Measurements from ENCODE around the gene EHBP1.

EHBP1 gene

DNA sequence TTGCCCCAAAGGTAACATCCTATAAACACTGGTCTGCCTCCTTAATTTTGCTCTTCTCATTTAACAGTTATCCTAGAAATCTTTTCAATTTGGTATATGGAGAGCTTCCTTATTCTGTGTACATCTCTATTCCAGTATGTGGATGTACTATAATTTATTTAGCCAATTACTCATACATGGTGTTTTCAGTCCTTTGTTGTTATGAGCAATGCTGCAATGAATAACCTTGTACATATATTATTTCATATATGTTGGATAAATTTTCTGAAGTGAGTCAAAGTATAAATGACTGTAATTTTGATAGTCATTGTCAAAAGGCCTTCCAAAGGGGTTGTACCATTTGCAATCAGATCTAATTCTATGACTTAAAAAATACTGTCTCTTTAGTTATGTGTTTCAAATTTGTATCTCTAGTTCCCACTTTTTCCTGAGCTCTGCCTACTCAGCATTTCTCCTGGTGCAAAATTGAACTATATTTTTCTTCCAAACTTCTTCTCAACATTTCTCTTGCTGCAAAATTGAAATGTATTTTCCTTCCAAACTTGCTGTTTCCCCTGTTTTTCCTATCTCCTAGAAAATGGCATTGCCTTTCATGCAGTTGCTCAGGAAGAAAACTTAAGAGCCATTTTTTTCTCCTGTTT lies 191.8 kb downstream of the EHBP1 start:
- Mint-ChIP-seq H3K4me1 (ENCODE audit: low read depth) (no peaks in the 10 kb centered on the region), H3K27me3 (ENCODE audit: low read depth) (no peaks in the 10 kb centered on the region), H3K4me3 (no peak overlapping the region), H3K27ac (no peak overlapping the region), H3K36me3 (ENCODE audit: low read depth) (no peaks in the 10 kb centered on the region), H3K9me3 (no peaks in the 10 kb centered on the region)
- no peak for DNase-seq (ENCODE audit: low spot score)

DNA sequence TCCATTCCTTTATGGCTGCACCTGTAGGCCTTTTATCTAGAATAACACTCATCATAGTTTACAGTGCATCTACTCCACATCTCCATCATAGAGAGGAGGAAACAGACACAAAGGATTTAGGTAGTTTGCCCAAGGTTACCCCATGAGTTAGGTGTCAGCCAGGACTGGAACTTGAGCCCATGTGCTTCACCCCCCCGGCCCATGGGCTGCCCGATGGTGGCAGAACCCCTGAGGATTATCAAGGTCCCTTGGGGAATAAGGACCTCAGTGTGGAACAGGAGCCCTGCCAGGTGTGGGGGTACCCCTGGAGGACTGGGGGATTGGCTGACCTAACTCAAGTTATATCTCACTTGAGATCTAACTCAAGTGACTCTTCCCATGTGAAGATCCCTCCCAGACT lies 198.8 kb downstream of the EHBP1 start:
- H3K9me3 Mint-ChIP-seq = no peaks in the 10 kb centered on the region
- no peaks in the 10 kb centered on the region for H3K27me3 Mint-ChIP-seq (ENCODE audit: low read depth)
- H3K36me3 Mint-ChIP-seq (ENCODE audit: low read depth) = no peaks in the 10 kb centered on the region
- H3K4me3 Mint-ChIP-seq = no peak overlapping the region
- DNase-seq (ENCODE audit: low spot score) = no peak
- H3K4me1 Mint-ChIP-seq (ENCODE audit: low read depth) = no peaks in the 10 kb centered on the region
- no peak overlapping the region for H3K27ac Mint-ChIP-seq

DNA sequence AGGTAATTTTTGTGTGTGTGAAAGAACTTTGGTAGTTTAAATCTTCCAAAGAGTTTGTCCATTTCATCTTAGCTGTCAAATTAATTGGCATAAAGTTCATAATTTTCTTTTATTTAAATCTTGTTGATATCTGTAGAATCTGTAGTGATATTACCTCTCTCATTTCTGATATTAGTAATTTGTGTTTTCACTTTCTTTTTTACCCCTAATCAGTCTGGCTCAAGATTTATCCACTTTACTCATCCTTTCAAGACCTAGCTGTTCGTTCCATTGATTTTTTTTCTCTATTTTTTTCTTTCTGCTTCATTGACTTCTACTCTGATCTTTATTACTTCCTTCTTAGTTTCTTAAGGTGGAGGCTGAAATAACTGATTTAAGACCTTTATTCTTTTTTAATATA lies 202.6 kb downstream of the EHBP1 start:
- Mint-ChIP-seq H3K4me1 (ENCODE audit: low read depth) (no peaks in the 10 kb centered on the region), H3K27ac (no peak overlapping the region), H3K4me3 (no peak overlapping the region), H3K36me3 (ENCODE audit: low read depth) (no peaks in the 10 kb centered on the region), H3K27me3 (ENCODE audit: low read depth) (no peaks in the 10 kb centered on the region), H3K9me3 (no peaks in the 10 kb centered on the region)
- no peak for DNase-seq (ENCODE audit: low spot score)

DNA sequence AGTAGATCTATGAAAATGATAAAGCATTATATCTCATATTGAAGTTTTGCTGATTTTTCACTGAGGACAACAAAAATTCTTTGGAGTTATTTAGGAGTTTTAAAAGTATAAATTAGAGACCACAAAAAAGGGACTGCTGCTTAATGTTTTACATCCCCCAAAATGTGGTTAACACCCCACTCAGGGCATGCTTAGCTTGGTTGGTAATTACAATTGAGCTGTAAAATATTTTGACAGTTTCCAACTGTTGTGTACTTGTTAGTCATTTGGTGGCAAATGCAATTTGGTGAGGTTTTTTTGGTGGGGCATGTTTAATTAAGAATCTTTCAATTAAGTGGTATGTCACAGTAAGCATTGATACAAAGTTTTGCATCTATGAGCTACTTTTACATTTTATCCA lies 207.8 kb downstream of the EHBP1 start:
- H3K27ac Mint-ChIP-seq = no peak overlapping the region
- H3K9me3 Mint-ChIP-seq = no peaks in the 10 kb centered on the region
- no peaks in the 10 kb centered on the region for H3K36me3 Mint-ChIP-seq (ENCODE audit: low read depth)
- no peak for DNase-seq (ENCODE audit: low spot score)
- H3K4me3 Mint-ChIP-seq = no peak overlapping the region
- no peaks in the 10 kb centered on the region for H3K4me1 Mint-ChIP-seq (ENCODE audit: low read depth)
- no peaks in the 10 kb centered on the region for H3K27me3 Mint-ChIP-seq (ENCODE audit: low read depth)

DNA sequence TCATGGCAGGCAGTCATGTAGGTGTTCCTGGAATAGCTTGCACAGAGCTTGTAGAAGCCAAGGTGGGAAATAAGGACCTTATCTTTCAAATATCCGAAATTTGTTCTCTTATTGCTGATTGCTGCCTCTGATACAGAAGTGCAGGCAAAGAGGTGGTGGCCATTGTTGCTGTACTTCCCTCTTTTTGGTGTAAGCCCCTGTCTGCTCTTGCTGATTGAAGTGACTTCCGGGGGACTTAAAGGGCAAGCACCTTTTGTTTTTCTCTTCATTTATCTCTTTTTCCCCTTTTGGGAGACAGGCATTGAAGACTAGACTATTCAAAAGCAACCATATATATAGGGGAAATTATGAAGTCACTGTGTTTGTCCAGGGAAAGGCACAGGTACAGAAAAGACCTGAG lies 213.5 kb downstream of the EHBP1 start:
- H3K4me3 Mint-ChIP-seq = no peak overlapping the region
- no peaks in the 10 kb centered on the region for H3K4me1 Mint-ChIP-seq (ENCODE audit: low read depth)
- no peaks in the 10 kb centered on the region for H3K27me3 Mint-ChIP-seq (ENCODE audit: low read depth)
- peaks cover 5% of the 10 kb centered on the region for H3K36me3 Mint-ChIP-seq (ENCODE audit: low read depth)
- peaks cover 26% of the 10 kb centered on the region for H3K9me3 Mint-ChIP-seq
- no peak for DNase-seq (ENCODE audit: low spot score)
- no peak overlapping the region for H3K27ac Mint-ChIP-seq

DNA sequence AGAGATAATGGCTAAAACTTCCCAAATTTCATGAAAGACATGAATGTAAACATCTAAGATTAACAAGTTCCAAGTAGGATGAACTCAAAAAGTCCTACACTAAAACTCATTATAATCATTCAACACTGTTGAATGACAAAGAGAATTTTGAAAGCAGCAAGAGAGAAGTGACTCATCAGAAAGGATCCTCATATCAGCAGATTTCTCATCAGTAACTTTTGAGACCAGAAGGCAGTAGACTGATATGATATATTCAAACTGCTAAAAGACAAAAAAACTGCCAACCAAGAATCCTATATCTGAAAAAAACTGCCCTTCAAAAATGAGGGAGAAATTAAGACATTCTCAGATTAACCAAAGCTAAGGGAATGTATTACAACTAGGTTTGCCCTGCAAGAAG lies 214.6 kb downstream of the EHBP1 start:
- Mint-ChIP-seq H3K9me3 (peaks cover 36% of the 10 kb centered on the region), H3K36me3 (ENCODE audit: low read depth) (peaks cover 5% of the 10 kb centered on the region)

DNA sequence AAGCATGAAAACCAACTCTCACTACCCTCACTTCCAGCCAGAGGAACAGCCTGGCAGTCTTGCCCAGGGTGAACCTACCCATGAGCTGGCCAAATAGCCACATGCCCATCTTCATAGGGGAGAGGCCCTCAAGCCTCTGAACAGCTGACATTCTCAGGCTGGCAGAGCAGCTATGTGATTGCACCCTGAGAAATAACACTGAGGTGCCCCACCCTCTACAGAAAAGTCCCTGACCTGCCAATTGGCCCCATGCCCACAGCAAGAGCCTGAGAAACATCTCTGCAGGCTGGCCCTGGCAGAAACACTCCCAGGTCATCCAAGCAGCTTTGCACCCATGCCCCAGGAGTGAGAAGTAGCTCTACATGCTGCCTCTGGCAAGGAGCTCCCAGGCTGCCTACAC lies 217.7 kb downstream of the EHBP1 start:
- H3K27me3 Mint-ChIP-seq (ENCODE audit: low read depth) = no peaks in the 10 kb centered on the region

More for the DNA sequence above, 214.6 kb downstream of the EHBP1 start:
- Mint-ChIP-seq H3K4me3 (no peak overlapping the region), H3K27ac (no peak overlapping the region), H3K4me1 (ENCODE audit: low read depth) (no peaks in the 10 kb centered on the region), H3K27me3 (ENCODE audit: low read depth) (no peaks in the 10 kb centered on the region)
- DNase-seq (ENCODE audit: low spot score) = no peak

DNA sequence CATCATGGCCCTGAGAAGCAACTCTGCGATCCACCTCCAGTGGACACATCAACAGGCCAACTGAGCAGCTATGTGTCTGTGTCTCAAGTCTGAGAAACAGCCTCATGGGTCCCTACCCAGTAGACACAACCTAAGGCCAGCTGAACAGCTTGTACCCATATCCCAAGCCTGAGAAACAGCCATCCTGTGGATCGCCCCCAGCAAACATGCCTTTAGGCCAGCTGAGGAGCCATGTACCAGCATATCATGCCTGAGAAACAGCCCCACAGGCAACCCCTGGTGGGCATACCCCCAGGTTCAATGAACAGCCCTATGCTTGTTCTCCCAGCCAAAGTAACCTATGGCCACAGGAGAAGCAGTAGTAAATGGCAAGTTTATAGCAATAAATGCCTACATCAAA lies 218.4 kb downstream of the EHBP1 start:
- Mint-ChIP-seq H3K9me3 (peaks cover 42% of the 10 kb centered on the region), H3K4me1 (ENCODE audit: low read depth) (no peaks in the 10 kb centered on the region)

More for the DNA sequence above, 217.7 kb downstream of the EHBP1 start:
- DNase-seq (ENCODE audit: low spot score) = no peak
- Mint-ChIP-seq H3K9me3 (peaks cover 42% of the 10 kb centered on the region), H3K4me1 (ENCODE audit: low read depth) (no peaks in the 10 kb centered on the region), H3K27ac (no peak overlapping the region), H3K36me3 (ENCODE audit: low read depth) (peaks cover 5% of the 10 kb centered on the region), H3K4me3 (no peak overlapping the region)

DNA sequence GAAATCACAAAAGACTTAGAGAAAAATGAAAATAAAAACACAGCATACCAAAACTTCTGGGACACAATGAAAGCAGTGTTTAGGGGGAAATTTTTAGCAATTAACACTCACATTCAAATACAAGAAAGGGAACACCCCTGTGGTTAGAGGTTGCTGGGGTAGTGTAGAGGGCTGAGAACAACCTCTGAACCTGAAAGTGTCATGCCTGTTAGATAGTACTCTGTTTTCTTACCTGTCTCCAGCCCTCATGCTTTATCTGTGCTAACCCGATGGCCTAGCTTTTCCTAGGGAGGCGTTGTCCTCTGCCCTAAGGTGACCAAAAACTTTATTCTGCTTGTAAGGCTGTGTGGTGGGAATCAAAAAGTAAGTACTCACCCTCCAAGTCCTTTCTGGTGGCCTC lies 222.5 kb downstream of the EHBP1 start:
- H3K27ac Mint-ChIP-seq = no peak overlapping the region
- H3K27me3 Mint-ChIP-seq (ENCODE audit: low read depth) = no peaks in the 10 kb centered on the region
- no peak for DNase-seq (ENCODE audit: low spot score)
- no peak overlapping the region for H3K4me3 Mint-ChIP-seq
- no peaks in the 10 kb centered on the region for H3K4me1 Mint-ChIP-seq (ENCODE audit: low read depth)
- no peaks in the 10 kb centered on the region for H3K36me3 Mint-ChIP-seq (ENCODE audit: low read depth)
- peaks cover 21% of the 10 kb centered on the region for H3K9me3 Mint-ChIP-seq

More for the DNA sequence above, 218.4 kb downstream of the EHBP1 start:
- H3K36me3 Mint-ChIP-seq (ENCODE audit: low read depth) = peaks cover 5% of the 10 kb centered on the region
- H3K27ac Mint-ChIP-seq = no peak overlapping the region
- no peak overlapping the region for H3K4me3 Mint-ChIP-seq
- no peak for DNase-seq (ENCODE audit: low spot score)
- no peaks in the 10 kb centered on the region for H3K27me3 Mint-ChIP-seq (ENCODE audit: low read depth)

DNA sequence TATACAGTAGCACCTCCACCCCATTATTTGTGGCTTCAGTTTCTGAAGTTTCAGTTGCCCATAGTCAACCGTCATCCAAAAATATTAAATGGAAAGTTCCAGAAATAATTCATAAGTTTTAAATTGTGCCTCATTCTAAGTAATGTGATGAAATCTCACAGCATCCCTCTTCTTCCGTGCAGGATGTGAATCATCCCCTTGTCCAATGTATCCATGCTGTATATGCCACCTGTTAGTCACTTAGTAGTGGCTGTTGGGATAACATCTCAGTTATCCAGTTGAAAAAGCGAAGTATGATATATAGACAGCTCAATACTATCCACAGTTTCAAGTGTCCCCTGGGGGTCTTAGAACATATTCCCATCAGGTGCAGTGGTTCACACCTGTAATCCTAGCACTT lies 226.0 kb downstream of the EHBP1 start:
- H3K27ac Mint-ChIP-seq = no peak overlapping the region
- H3K4me3 Mint-ChIP-seq = no peak overlapping the region
- H3K36me3 Mint-ChIP-seq (ENCODE audit: low read depth) = no peaks in the 10 kb centered on the region
- H3K9me3 Mint-ChIP-seq = no peaks in the 10 kb centered on the region
- H3K4me1 Mint-ChIP-seq (ENCODE audit: low read depth) = no peaks in the 10 kb centered on the region
- DNase-seq (ENCODE audit: low spot score) = no peak
- no peaks in the 10 kb centered on the region for H3K27me3 Mint-ChIP-seq (ENCODE audit: low read depth)

DNA sequence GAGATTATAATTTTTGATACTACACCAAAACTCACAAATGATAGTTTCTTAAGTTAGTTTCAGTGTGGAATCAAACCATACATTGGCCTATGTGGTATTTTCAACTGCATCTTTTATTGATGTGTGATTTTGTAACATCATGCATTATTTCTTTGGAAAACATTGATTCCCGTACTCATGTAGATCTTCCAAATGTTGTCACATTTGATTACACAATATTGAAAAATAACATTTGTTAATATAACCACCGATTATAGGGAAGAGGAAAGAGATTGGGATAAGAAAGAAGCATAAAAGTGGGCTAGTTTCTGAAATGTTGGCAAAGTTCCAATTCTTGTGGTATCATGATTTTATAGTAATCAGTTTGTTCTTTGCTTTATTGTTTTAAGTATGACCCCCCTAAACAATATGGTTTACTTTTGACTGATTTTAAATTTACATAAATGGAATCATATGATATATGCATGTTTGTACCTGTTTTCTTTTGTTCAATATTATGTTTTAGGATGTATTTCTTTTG lies 227.9 kb downstream of the EHBP1 start:
- H3K4me3 Mint-ChIP-seq = no peak overlapping the region
- H3K4me1 Mint-ChIP-seq (ENCODE audit: low read depth) = no peaks in the 10 kb centered on the region
- H3K36me3 Mint-ChIP-seq (ENCODE audit: low read depth) = no peaks in the 10 kb centered on the region
- no peaks in the 10 kb centered on the region for H3K9me3 Mint-ChIP-seq
- no peaks in the 10 kb centered on the region for H3K27me3 Mint-ChIP-seq (ENCODE audit: low read depth)
- no peak overlapping the region for H3K27ac Mint-ChIP-seq
- DNase-seq (ENCODE audit: low spot score) = no peak

DNA sequence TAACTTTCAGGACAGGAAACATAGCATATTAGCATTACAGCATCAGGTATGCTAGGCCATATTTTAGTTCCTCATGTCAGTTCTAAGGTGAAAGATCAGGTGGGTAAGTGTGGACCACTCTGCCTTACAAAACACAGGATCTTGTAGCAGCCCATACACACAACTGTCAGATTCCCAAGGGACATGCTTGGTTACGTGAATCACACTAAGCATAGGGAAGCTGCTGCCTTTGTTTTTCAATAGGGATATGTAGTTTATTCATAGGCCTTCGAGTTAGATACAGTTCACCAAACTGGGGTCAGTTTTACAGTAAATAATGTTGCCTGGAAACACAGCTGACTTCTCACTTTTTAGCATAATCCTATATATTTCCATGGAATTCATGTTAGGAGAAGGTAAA lies 229.0 kb downstream of the EHBP1 start:
- Mint-ChIP-seq H3K27me3 (ENCODE audit: low read depth) (no peaks in the 10 kb centered on the region), H3K4me3 (no peak overlapping the region), H3K9me3 (no peaks in the 10 kb centered on the region), H3K4me1 (ENCODE audit: low read depth) (no peaks in the 10 kb centered on the region), H3K36me3 (ENCODE audit: low read depth) (no peaks in the 10 kb centered on the region), H3K27ac (no peak overlapping the region)
- DNase-seq (ENCODE audit: low spot score) = no peak

DNA sequence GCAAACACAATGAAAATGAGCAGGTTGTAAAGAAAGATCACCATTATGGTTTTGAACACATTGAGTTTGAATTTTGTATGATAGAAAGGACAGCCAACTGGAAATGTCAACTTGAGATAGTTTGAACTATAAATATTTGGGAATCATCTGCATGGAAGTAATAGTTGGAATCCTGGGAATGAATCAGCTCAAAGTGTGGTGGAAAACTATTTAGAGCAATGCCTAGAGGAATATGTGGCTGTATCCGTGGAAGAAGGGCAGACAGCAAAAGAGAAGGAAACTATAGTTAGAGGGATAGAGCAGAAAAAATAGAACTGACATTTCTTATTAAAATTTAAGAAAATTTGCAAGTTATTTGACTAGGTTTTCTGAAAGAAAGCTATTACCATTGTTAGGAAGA lies 232.6 kb downstream of the EHBP1 start:
- no peaks in the 10 kb centered on the region for H3K36me3 Mint-ChIP-seq (ENCODE audit: low read depth)
- no peaks in the 10 kb centered on the region for H3K4me1 Mint-ChIP-seq (ENCODE audit: low read depth)
- no peaks in the 10 kb centered on the region for H3K27me3 Mint-ChIP-seq (ENCODE audit: low read depth)
- DNase-seq (ENCODE audit: low spot score) = no peak
- no peak overlapping the region for H3K4me3 Mint-ChIP-seq
- H3K9me3 Mint-ChIP-seq = no peaks in the 10 kb centered on the region
- H3K27ac Mint-ChIP-seq = no peak overlapping the region

DNA sequence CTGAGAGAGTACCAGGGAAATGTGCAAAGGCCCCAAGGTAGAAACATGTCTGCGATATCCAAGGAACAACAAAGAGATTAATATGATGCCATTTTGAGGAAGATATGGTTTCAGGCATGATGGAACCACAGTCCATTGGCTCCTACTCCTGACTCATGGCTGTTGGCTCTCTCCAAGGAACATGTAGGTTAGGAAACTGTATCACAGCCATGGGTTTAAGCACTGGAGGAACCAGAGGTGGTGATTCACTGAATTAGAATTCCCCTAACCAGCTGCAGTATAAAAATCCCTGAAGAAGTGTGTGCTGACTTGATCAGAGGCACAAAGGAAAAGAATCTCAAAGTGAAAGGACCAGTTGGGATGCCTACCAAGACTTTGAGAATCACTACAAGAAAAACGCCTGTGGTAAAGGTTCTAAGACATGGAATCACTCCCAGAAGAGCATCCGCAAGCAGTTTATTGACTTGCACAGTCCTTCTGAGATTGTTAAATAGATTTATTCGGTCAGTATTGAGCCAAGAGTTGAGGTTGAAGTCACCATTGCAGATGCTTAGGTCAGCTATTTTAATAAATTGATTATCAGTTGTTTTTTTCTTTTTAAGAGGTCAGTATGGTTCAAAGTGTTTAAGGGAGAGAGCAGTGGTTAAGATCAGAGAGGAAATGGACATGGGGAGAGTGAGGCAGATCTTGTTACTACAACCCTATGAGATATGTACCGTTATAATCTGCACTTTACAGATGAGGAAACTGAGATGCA lies 234.4 kb downstream of the EHBP1 start:
- Mint-ChIP-seq H3K4me1 (ENCODE audit: low read depth) (no peaks in the 10 kb centered on the region), H3K27ac (no peak overlapping the region), H3K27me3 (ENCODE audit: low read depth) (no peaks in the 10 kb centered on the region), H3K9me3 (no peaks in the 10 kb centered on the region), H3K36me3 (ENCODE audit: low read depth) (no peaks in the 10 kb centered on the region), H3K4me3 (no peak overlapping the region)
- DNase-seq (ENCODE audit: low spot score) = no peak

Data from T-helper 2 cell treated with Interferon-gamma antibody and Interleukin-4, amounts not matched to agents 5 μg/mL and 100 μg/mL, for 36 hours (primary cell).